D721Med (cell line): ENCODE data around the gene LUC7L.

Source experiments
- DNase-seq: peaks from one replicate; pipeline ENCODE4 v3.0.0; 2011; ENCODE audit warnings: low spot score; ENCODE audit not compliant: insufficient read length
- FAIRE-seq: peaks from 2 replicates; lab custom pipeline; 2011; peaks lifted over from hg19 to GRCh38; lab: Jason Lieb, UNC
- TF ChIP-seq, protein P1 (sequence below): IDR thresholded peaks from 2 replicates; pipeline ENCODE4 v1.5.1; 2012; ENCODE audit warnings: mild to moderate bottlenecking, control low read depth; ENCODE audit not compliant: insufficient read depth; ENCODE audit errors: missing control alignments

Gene LUC7L

DNA sequence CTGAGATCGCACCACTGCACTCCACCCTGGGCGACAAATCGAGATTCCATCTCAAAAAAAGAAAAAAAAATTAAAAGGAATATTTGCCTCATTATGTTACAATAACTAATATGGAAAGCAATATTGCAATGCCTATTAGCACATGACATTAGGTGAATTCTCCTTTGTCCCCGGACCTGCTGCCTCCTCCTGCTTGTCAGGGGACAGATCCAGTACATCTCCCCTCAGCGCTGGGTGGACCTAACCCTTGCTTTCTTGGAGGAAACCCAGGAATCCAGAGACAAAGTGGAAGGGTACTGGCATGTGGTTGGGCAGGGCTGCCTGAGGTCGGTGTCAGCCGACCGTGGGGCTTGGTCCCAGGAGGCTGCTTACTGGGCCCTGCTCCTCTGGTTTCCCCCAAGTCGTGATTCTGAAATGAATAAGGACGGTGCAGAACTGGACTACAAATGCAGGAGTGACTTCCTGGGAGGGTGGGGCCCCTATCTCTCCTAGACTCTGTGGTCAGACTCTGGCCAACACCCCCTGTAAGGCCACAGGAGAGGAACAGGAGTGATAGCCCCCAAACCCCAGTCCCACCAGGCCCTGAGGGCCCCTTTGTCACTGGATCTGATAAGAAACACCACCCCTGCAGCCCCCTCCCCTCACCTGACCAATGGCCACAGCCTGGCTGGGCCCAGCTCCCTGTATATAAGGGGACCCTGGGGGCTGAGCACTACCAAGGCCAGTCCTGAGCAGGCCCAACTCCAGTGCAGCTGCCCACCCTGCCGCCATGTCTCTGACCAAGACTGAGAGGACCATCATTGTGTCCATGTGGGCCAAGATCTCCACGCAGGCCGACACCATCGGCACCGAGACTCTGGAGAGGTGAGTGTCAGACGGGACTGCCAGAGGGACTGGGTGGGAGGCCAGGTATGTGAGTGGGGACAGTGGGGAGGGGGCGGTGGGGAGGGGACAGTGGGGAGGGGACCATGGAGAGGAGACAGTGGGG is 76.8 kb downstream of the LUC7L start, which contains the start of gene HBZ:
HBZ (plus strand) TSS at position 504 of the 988 bp plus-strand sequence; CDS start at position 770, 266 bp downstream.
- TF ChIP-seq, protein P1, sequence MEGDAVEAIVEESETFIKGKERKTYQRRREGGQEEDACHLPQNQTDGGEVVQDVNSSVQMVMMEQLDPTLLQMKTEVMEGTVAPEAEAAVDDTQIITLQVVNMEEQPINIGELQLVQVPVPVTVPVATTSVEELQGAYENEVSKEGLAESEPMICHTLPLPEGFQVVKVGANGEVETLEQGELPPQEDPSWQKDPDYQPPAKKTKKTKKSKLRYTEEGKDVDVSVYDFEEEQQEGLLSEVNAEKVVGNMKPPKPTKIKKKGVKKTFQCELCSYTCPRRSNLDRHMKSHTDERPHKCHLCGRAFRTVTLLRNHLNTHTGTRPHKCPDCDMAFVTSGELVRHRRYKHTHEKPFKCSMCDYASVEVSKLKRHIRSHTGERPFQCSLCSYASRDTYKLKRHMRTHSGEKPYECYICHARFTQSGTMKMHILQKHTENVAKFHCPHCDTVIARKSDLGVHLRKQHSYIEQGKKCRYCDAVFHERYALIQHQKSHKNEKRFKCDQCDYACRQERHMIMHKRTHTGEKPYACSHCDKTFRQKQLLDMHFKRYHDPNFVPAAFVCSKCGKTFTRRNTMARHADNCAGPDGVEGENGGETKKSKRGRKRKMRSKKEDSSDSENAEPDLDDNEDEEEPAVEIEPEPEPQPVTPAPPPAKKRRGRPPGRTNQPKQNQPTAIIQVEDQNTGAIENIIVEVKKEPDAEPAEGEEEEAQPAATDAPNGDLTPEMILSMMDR, result no peak
- FAIRE-seq (no peak), DNase-seq (no peak)

GRCh38 chr16:149024-149660 is 80.1 kb downstream of the LUC7L start:
- DNase-seq (no peak), FAIRE-seq (no peak)
- TF ChIP-seq, protein P1, result no peak

DNA sequence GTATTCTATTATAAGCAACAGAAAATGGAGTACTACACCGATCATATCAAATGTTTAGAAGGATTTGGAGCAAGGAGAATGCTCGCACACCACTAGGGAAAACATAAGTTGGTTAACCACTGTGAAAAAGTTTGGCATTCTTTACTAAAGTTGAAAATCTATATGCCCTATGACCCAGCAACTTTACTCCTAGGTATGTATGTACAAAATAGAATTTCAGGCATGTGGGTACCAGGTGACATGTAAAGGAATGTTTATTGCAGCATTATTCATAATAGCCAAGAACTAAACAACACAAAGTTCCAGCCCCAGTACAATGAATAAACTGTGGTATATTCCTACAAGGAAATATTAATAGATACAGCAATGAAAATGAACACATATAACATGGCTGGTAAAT is 82.6 kb downstream of the LUC7L start:
- FAIRE-seq (no peak), DNase-seq (no peak)
- TF ChIP-seq, protein P1, result no peak

DNA sequence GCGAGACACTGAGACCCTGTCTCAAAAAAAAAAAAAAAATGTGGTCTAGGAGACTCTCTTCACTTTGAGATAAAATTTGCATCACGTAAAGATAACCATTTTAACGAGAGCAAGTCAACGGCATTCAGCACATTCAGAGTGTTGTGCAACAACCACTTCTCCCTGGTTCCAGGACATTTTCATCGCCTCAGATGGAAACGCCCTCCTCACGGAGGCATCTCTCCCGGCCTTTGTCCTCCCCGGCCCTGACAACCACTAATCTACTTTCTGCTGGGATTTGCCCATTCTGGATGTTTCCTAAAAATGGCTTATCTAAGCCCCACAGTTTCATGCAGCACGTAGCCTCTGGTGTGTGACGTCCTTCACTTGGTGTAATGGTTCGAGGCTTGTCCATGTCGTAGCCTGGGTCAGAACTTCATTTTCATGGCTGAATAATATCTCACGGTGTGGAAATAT is 84.4 kb downstream of the LUC7L start:
- DNase-seq, result no peak
- TF ChIP-seq, protein P1, result no peak
- no peak for FAIRE-seq

DNA sequence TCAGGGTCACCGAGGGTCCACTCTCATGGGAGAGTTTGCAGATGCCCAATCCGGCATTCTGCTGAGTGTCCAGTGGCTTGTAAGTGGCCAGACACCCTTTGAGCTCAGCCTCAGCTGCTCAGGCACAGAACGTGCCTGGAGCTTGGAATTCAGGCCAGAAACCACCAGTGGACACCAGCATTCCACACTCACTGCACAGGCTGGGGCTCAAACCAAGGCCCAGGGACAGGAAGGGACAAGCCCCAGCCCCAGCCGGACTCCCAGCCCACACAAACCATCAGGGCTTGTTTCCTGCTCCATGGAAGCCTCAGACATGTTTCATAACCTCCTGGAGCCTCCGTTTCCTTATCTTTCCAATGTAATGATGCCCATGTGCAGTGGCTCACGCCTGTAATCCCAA is 85.8 kb downstream of the LUC7L start:
- TF ChIP-seq, protein P1, result no peak
- DNase-seq (no peak), FAIRE-seq (no peak)

DNA sequence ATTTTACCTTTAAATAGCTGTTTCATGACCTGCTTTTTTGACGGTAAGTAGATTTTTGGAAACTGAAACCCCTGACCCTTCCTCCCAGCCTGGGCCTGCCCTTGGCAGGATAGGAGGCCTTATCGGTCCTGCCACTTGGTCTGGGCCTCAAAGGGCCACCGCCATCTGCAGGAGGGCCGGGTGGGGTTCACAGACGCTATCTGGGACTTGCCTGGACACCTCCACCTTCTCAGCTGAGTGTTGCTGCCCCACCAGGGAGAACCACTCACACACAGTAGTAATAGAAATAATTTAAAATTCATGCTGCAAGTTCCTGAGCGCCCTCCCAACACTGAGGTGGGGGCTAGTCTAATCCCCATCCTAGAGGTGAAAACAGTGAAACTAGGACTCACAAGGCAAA is 86.2 kb downstream of the LUC7L start:
- DNase-seq (no peak), FAIRE-seq (no peak)
- TF ChIP-seq, protein P1, result no peak
